HCT116 (cell line): ENCODE results near the gene CWH43. TPM values are rescaled to one million over a fixed set of nuclear protein-coding genes. Genes with fewer than 3 reads are reported as not detected.

Experiments used
- ATAC-seq: fragments of 200-7000 bp; cut with Tn5 transposase; 2 replicates; pipeline ENCODE4 v1.9.1; 2020; ENCODE audit warnings: mild to moderate bottlenecking, moderate library complexity
- BruUV-seq: library from RNA; stranded (reverse); fragments of 400-500 nt; replicated peaks from 2 replicates; lab custom pipeline; 2021; lab: Mats Ljungman, UMichigan
- CTCF ChIA-PET: fragments of 300-600 bp; sonication (Branson Sonifier 250); formaldehyde crosslinking; loops from one replicate; lab custom pipeline; 2021; ENCODE audit warnings: antibody characterized with exemption; lab: Charles Lee
- POLR2A ChIA-PET: fragments of 300-600, 350-600 bp; sonication (Branson Sonifier 250); formaldehyde crosslinking; loops from one replicate; lab custom pipeline; 2021; ENCODE audit warnings: antibody characterized with exemption; lab: Charles Lee
- RAD21 ChIA-PET, 2 experiments: fragments of 300-600 bp; sonication (Branson Sonifier 250); formaldehyde crosslinking; loops; one replicate each; lab custom pipeline; 2023; ENCODE audit warnings: low total read pairs in 2 of 2; ENCODE audit not compliant: uncharacterized antibody in 2 of 2, unreplicated experiment in 2 of 2, low non-redundant PET in 1 of 2; lab: Charles Lee
- DNase-seq: peaks from one replicate; pipeline ENCODE4 v3.0.0-alpha.2; 2010; ENCODE audit warnings: low read depth, low spot score
- H2AFZ ChIP-seq: fragments of 200-600 bp; shearing (Covaris generic), sonication (generic); 2 replicates; pipeline ENCODE4 v1.6.1; 2017; ENCODE audit warnings: low read depth, mixed run types, mixed read lengths, antibody characterized with exemption, low read length; ENCODE audit not compliant: poor library complexity, severe bottlenecking
- H3K27ac ChIP-seq: 2 replicates; pipeline ENCODE4 v1.5.1; 2012; ENCODE audit warnings: low read depth, low read length
- H3K27me3 ChIP-seq: fragments of 200-600 bp; sonication (generic); 2 replicates; pipeline ENCODE4 v1.6.1; 2016; ENCODE audit warnings: mixed run types, low read length, mixed read lengths; ENCODE audit not compliant: insufficient read depth
- H3K36me3 ChIP-seq, 2 experiments: fragments of 200-500 bp in 1 of 2; fragments of 200-600 bp in 1 of 2; sonication (Bioruptor generic) in 1 of 2; sonication (generic) in 1 of 2; 2 replicates each; pipeline versions ENCODE4 v1.5.1 to v1.6.1; 2014 to 2016; ENCODE audit warnings: low read length in 2 of 2, inconsistent platforms in 1 of 2, mixed read lengths in 1 of 2, mixed run types in 1 of 2; ENCODE audit not compliant: insufficient read depth in 2 of 2, control insufficient read depth in 1 of 2
- H3K4me1 ChIP-seq, 2 experiments: fragments of 200-600 bp in 1 of 2; sonication (generic) in 1 of 2; 2 replicates each; pipeline versions ENCODE4 v1.5.1 to v1.6.1; 2012 to 2017; ENCODE audit warnings: low read length in 2 of 2, inconsistent platforms in 1 of 2, mild to moderate bottlenecking in 1 of 2, mixed read lengths in 1 of 2, mixed run types in 1 of 2, moderate library complexity in 1 of 2; ENCODE audit not compliant: insufficient read depth in 2 of 2, control insufficient read depth in 1 of 2
- H3K4me2 ChIP-seq: fragments of 200-600 bp; sonication (generic); 2 replicates; pipeline ENCODE4 v1.6.1; 2017; ENCODE audit warnings: mixed run types, low read length, mixed read lengths
- H3K4me3 ChIP-seq, 2 experiments: fragments of 200-600 bp in 1 of 2; sonication (generic) in 1 of 2; replicated peaks in 1 of 2; 2 replicates each; pipeline ENCODE4 v1.5.1; 2011 to 2016; ENCODE audit warnings: low read length in 2 of 2, control low read depth in 1 of 2, low read depth in 1 of 2, mild to moderate bottlenecking in 1 of 2, mixed read lengths in 1 of 2, mixed run types in 1 of 2
- H3K79me2 ChIP-seq: fragments of 200-600 bp; sonication (generic); 2 replicates; pipeline ENCODE4 v1.6.1; 2017; ENCODE audit warnings: mild to moderate bottlenecking, mixed run types, low read length, moderate library complexity, mixed read lengths; ENCODE audit not compliant: insufficient read depth
- H3K9ac ChIP-seq: fragments of 200-600 bp; sonication (generic); 2 replicates; pipeline ENCODE4 v1.6.1; 2016; ENCODE audit warnings: low read length, mixed read lengths
- H3K9me2 ChIP-seq: fragments of 200-600 bp; sonication (generic), shearing (Covaris generic); 2 replicates; pipeline ENCODE4 v1.6.1; 2017; ENCODE audit warnings: mixed run types, mild to moderate bottlenecking, moderate library complexity; ENCODE audit not compliant: insufficient read depth
- H3K9me3 ChIP-seq, 2 experiments: fragments of 200-500 bp in 1 of 2; fragments of 200-600 bp in 1 of 2; sonication (Bioruptor generic) in 1 of 2; sonication (generic) in 1 of 2; 2 replicates each; pipeline ENCODE4 v1.6.1; 2014 to 2017; ENCODE audit warnings: low read length in 2 of 2, mixed read lengths in 2 of 2, inconsistent platforms in 1 of 2, low read depth in 1 of 2, mild to moderate bottlenecking in 1 of 2, mixed run types in 1 of 2, moderate library complexity in 1 of 2; ENCODE audit not compliant: control insufficient read depth in 1 of 2, insufficient read depth in 1 of 2
- H4K20me1 ChIP-seq: fragments of 200-600 bp; sonication (generic), shearing (Covaris generic); 2 replicates; pipeline ENCODE4 v1.6.1; 2017; ENCODE audit warnings: mixed run types, mild to moderate bottlenecking, moderate library complexity; ENCODE audit not compliant: insufficient read depth
- ATF3 ChIP-seq: IDR thresholded peaks from 2 replicates; pipeline ENCODE4 v1.6.1; 2012
- CBX3 ChIP-seq: IDR thresholded peaks from 2 replicates; pipeline ENCODE4 v1.6.1; 2012; ENCODE audit warnings: low read depth
- CEBPB ChIP-seq: IDR thresholded peaks from 2 replicates; pipeline ENCODE4 v1.6.1; 2012; ENCODE audit warnings: low read depth
- CTCF ChIP-seq, 3 experiments: fragments of 200-600 bp in 1 of 3; sonication (generic) in 1 of 3; IDR thresholded peaks in 2 of 3; conservative IDR thresholded peaks in 1 of 3; 2 replicates each; pipeline ENCODE4 v1.5.1; 2012 to 2017; ENCODE audit warnings: low read depth in 2 of 3, low read length in 2 of 3, antibody characterized with exemption in 1 of 3, borderline replicate concordance in 1 of 3, control low read depth in 1 of 3, mild to moderate bottlenecking in 1 of 3, mixed read lengths in 1 of 3, mixed run types in 1 of 3, moderate library complexity in 1 of 3; ENCODE audit not compliant: insufficient read depth in 1 of 3
- EGR1 ChIP-seq: IDR thresholded peaks from 2 replicates; pipeline ENCODE4 v1.6.1; 2012; ENCODE audit warnings: low read depth
- ELF1 ChIP-seq: IDR thresholded peaks from 2 replicates; pipeline ENCODE4 v1.6.1; 2012; ENCODE audit warnings: low read depth, borderline replicate concordance
- EZH2 ChIP-seq: fragments of 200-600 bp; sonication (generic); IDR thresholded peaks from 2 replicates; pipeline ENCODE4 v1.6.1; 2017; ENCODE audit warnings: antibody characterized with exemption, mixed run types
- EZH2phosphoT487 ChIP-seq: fragments of 200-600 bp; IDR thresholded peaks from 2 replicates; pipeline ENCODE4 v1.6.1; 2018; ENCODE audit warnings: antibody characterized with exemption, borderline replicate concordance
- FOSL1 ChIP-seq: IDR thresholded peaks from 2 replicates; pipeline ENCODE4 v1.6.1; 2012; ENCODE audit warnings: low read depth
- JUND ChIP-seq: IDR thresholded peaks from 2 replicates; pipeline ENCODE4 v1.6.1; 2012
- MAX ChIP-seq: IDR thresholded peaks from 2 replicates; pipeline ENCODE4 v1.6.1; 2012
- POLR2A ChIP-seq: IDR thresholded peaks from 2 replicates; pipeline ENCODE4 v1.7.0; 2011; ENCODE audit warnings: borderline replicate concordance; ENCODE audit not compliant: insufficient read depth, insufficient read length; ENCODE audit errors: extremely low read depth
- POLR2AphosphoS5 ChIP-seq: IDR thresholded peaks from 2 replicates; pipeline ENCODE4 v1.6.1; 2011; ENCODE audit warnings: mild to moderate bottlenecking, low read depth, low read length, moderate library complexity
- RAD21 ChIP-seq: IDR thresholded peaks from 2 replicates; pipeline ENCODE4 v1.6.1; 2012; ENCODE audit warnings: low read depth, mild to moderate bottlenecking
- REST ChIP-seq: IDR thresholded peaks from 2 replicates; pipeline ENCODE4 v1.6.1; 2012; ENCODE audit warnings: low read depth
- SP1 ChIP-seq: IDR thresholded peaks from 2 replicates; pipeline ENCODE4 v1.6.1; 2012; ENCODE audit warnings: low read depth
- TCF7L2 ChIP-seq: IDR thresholded peaks from 2 replicates; pipeline ENCODE4 v1.7.0; 2011; ENCODE audit warnings: borderline replicate concordance, inconsistent platforms; ENCODE audit not compliant: insufficient read depth, insufficient read length; ENCODE audit errors: extremely low read depth
- YY1 ChIP-seq: IDR thresholded peaks from 2 replicates; pipeline ENCODE4 v1.6.1; 2011; ENCODE audit warnings: low read length, low read depth, moderate library complexity, mild to moderate bottlenecking; ENCODE audit not compliant: insufficient replicate concordance; ENCODE audit errors: extremely low read depth
- ZBTB33 ChIP-seq: IDR thresholded peaks from 2 replicates; pipeline ENCODE4 v1.6.1; 2011; ENCODE audit warnings: mild to moderate bottlenecking, low read length, moderate library complexity; ENCODE audit not compliant: insufficient replicate concordance; ENCODE audit errors: extremely low read depth
- ZNF274 ChIP-seq: fragments of 200-500 bp; sonication (Bioruptor generic); IDR thresholded peaks from 2 replicates; pipeline ENCODE4 v1.6.1; 2014; ENCODE audit warnings: mild to moderate bottlenecking, low read depth, low read length, inconsistent platforms
- intact Hi-C: fragments of 100-400 bp; cut with micrococcal nuclease; formaldehyde crosslinking; loops from 2 replicates; pipeline ENCODE4 v1.10.0; 2022
- total RNA-seq: library from RNA; stranded (reverse); gene quantifications from one replicate; pipeline ENCODE4 v1.2.1, GENCODE V29; 2021; ENCODE audit not compliant: unreplicated experiment

The CWH43 gene
- total RNA-seq, 1 experiment from 2014 or later: not detected

- no peak for DNase-seq
- Histone ChIP-seq H3K9me2 (no peaks in the 10 kb centered on the region), H3K9me3 (no peaks in the 10 kb centered on the region), H4K20me1 (no peaks in the 10 kb centered on the region), H3K4me3 (no peak overlapping the region), H3K9ac (no peak overlapping the region), H2AFZ (no peak overlapping the region)
- ChIA-PET RAD21 (no interaction called here), CTCF (no interaction called here), POLR2A (no interaction called here)
- intact Hi-C loops: no loop called here
- no peak for TF ChIP-seq CTCF (IDR thresholded peaks at IDR 0.05 in 2 of 3, conservative IDR thresholded peaks at IDR 0.05 in 1 of 3; ENCODE audit: borderline replicate concordance in 1 of 3, insufficient read depth in 1 of 3, low read depth in 2 of 3, low read length in 2 of 3)
- TF ChIP-seq ZBTB33: no peak
- TF ChIP-seq TCF7L2: no peak
- no peak for TF ChIP-seq EZH2phosphoT487
- TF ChIP-seq REST: no peak
- TF ChIP-seq EGR1: no peak
- TF ChIP-seq ZNF274: no peak
- no peak for TF ChIP-seq CEBPB
- no peak for TF ChIP-seq MAX
- TF ChIP-seq SP1: no peak
- TF ChIP-seq CBX3: no peak
- no peak for TF ChIP-seq FOSL1
- no peak for TF ChIP-seq POLR2AphosphoS5
- no peak for TF ChIP-seq EZH2
- TF ChIP-seq POLR2A: no peak
- no peak for TF ChIP-seq YY1
- TF ChIP-seq ATF3: no peak
- no peak for TF ChIP-seq JUND
- TF ChIP-seq ELF1: no peak
- TF ChIP-seq RAD21: no peak
- TF ChIP-seq, all 23 proteins: peak for 0
- Histone ChIP-seq H3K27ac (no peak overlapping the region), H3K79me2 (no peaks in the 10 kb centered on the region), H3K4me1 (no peaks in the 10 kb centered on the region), H3K36me3 (no peaks in the 10 kb centered on the region), H3K27me3 (no peaks in the 10 kb centered on the region; the same call in 1 of the 2 replicates), H3K4me2 (no peak overlapping the region)
- no peak for ATAC-seq
- BruUV-seq: no TSS peak
Observed at GRCh38 chr4:48985602-48985975, 486 bp upstream of the CWH43 start.
